Measurements from ENCODE around the gene EGR1. TPM values are rescaled to one million over a fixed set of nuclear protein-coding genes. Genes with fewer than 3 reads are reported as not detected.

The EGR1 gene
- polyA plus RNA-seq, 1 of the 3 experiments (the other 2 are of a cell fraction), result 48.0 TPM

GRCh38 chr5:138425079-138425478 lies 40.2 kb upstream of the EGR1 start:
- Histone ChIP-seq H4K20me1 (ENCODE audit: insufficient read depth) (no peaks in the 10 kb centered on the region), H3F3A (replicated peaks; ENCODE audit: insufficient read depth) (peaks cover 5% of the 10 kb centered on the region), H3K4me2 (no peak overlapping the region), H3K9ac (no peak overlapping the region), H3K27ac (ENCODE audit: low read depth in 2 of 2, low read length in 1 of 2) (no peak overlapping the region), H3K9me2 (no peaks in the 10 kb centered on the region), H3K79me2 (ENCODE audit: insufficient read depth) (no peaks in the 10 kb centered on the region), H2AFZ (ENCODE audit: low read depth) (no peak overlapping the region), H3K9me3 (no peaks in the 10 kb centered on the region), H3K36me3 (replicated peaks in 1 of 2; ENCODE audit: control insufficient read depth in 1 of 2, insufficient read depth in 2 of 2, low read length in 1 of 2) (peaks cover 70 to 72% of the 10 kb centered on the region in 2 experiments), H3K4me3 (ENCODE audit: low read depth in 2 of 2, low read length in 1 of 2) (no peak overlapping the region), H3K27me3 (ENCODE audit: insufficient read depth) (no peaks in the 10 kb centered on the region), H3K4me1 (ENCODE audit: control insufficient read depth in 1 of 2, insufficient read depth in 2 of 2, low read depth in 1 of 2, low read length in 1 of 2) (no peaks in the 10 kb centered on the region)
- no peak for DNase-seq
- ChIA-PET CTCF (interaction anchor here (0.8 to 1.7 kb wide), 4 partner anchors 9 to 73 kb away, joined by 3 to 8 read pairs (median 6); partner anchors contain the start of gene KDM3B), POLR2A (interaction anchor here (0.9 kb wide), 1 partner anchor 40 kb away, joined by 3 read pairs; the partner anchor contains the start of gene EGR1)
- no peak for TF ChIP-seq TEAD4 (IDR thresholded peaks at IDR 0.05; ENCODE audit: borderline replicate concordance, insufficient read depth)
- no peak for TF ChIP-seq GABPA (IDR thresholded peaks at IDR 0.05; ENCODE audit: low read depth)
- no peak for TF ChIP-seq IRF3 (IDR thresholded peaks at IDR 0.05; ENCODE audit: low read depth, low read length)
- no peak for TF ChIP-seq YY1 (IDR thresholded peaks at IDR 0.05; ENCODE audit: low read depth)
- TF ChIP-seq MAX (IDR thresholded peaks at IDR 0.05; ENCODE audit: low read depth), result no peak
- TF ChIP-seq FOXM1 (IDR thresholded peaks at IDR 0.05; ENCODE audit: low read depth), result no peak
- WGBS (ENCODE audit: low lambda C conversion rate), result 85% methylated on average over 1 of the region's 1 CpG

- H3F3A ChIP-seq (replicated peaks; ENCODE audit: insufficient read depth), result peaks cover 23% of the 10 kb centered on the region
- no peaks in the 10 kb centered on the region for H3K27me3 ChIP-seq (ENCODE audit: insufficient read depth)
- WGBS (ENCODE audit: low lambda C conversion rate), result 94% methylated on average over 5 of the region's 5 CpGs
- H3K4me2 ChIP-seq, result no peak overlapping the region
- H3K79me2 ChIP-seq (ENCODE audit: insufficient read depth), result no peaks in the 10 kb centered on the region; the same call in 1 of the 2 replicates
- H4K20me1 ChIP-seq (ENCODE audit: insufficient read depth), result no peaks in the 10 kb centered on the region
- DNase-seq, result no peak
- peaks cover 0 to 21% of the 10 kb centered on the region in 2 experiments; a peak in 1 of 4 replicates for H3K4me1 ChIP-seq (ENCODE audit: control insufficient read depth in 1 of 2, insufficient read depth in 2 of 2, low read depth in 1 of 2, low read length in 1 of 2)
- H3K9me3 ChIP-seq, result no peaks in the 10 kb centered on the region
- H3K27ac ChIP-seq (ENCODE audit: low read depth in 2 of 2, low read length in 1 of 2), result no peak overlapping the region
- POLR2A ChIA-PET, result no interaction called here
- H3K4me3 ChIP-seq (ENCODE audit: low read depth in 2 of 2, low read length in 1 of 2), result no peak overlapping the region
- CTCF ChIA-PET, result interaction anchor here (0.6 to 4.4 kb wide), 3 partner anchors 9 to 13 kb away, joined by 3 to 36 read pairs (median 5); no protein-coding TSS in a partner anchor
- TF ChIP-seq EZH2phosphoT487 (IDR thresholded peaks at IDR 0.05; ENCODE audit: borderline replicate concordance, low read depth), result no peak
- TF ChIP-seq RXRA (IDR thresholded peaks at IDR 0.05; ENCODE audit: borderline replicate concordance, low read depth), result no peak
- TF ChIP-seq TCF12 (IDR thresholded peaks at IDR 0.05), result no peak
- no peak for TF ChIP-seq CTCF (IDR thresholded peaks at IDR 0.05)
- TF ChIP-seq USF2 (IDR thresholded peaks at IDR 0.05; ENCODE audit: borderline replicate concordance, low read depth, low read length), result no peak
- TF ChIP-seq TEAD4 (IDR thresholded peaks at IDR 0.05; ENCODE audit: borderline replicate concordance, insufficient read depth), result no peak
- no peak for TF ChIP-seq SIN3A (IDR thresholded peaks at IDR 0.05; ENCODE audit: borderline replicate concordance, low read depth, low read length)
- no peak for TF ChIP-seq RAD21 (IDR thresholded peaks at IDR 0.05; ENCODE audit: low read length)
- TF ChIP-seq NFIC (IDR thresholded peaks at IDR 0.05; ENCODE audit: borderline replicate concordance), result no peak
- TF ChIP-seq POLR2AphosphoS5 (IDR thresholded peaks at IDR 0.05; ENCODE audit: low read depth, low read length), result no peak
- no peak for TF ChIP-seq PBX3 (IDR thresholded peaks at IDR 0.05)
- no peak for TF ChIP-seq ELF1 (IDR thresholded peaks at IDR 0.05)
- TF ChIP-seq CHD2 (IDR thresholded peaks at IDR 0.05; ENCODE audit: low read length, partially characterized antibody), result no peak
- no peak for TF ChIP-seq RFX5 (IDR thresholded peaks at IDR 0.05; ENCODE audit: low read length)
- no peak for TF ChIP-seq USF1 (IDR thresholded peaks at IDR 0.05; ENCODE audit: borderline replicate concordance, low read depth)
- no peak for TF ChIP-seq MXI1 (IDR thresholded peaks at IDR 0.05; ENCODE audit: low read depth, low read length)
- no peak for TF ChIP-seq SMC3 (IDR thresholded peaks at IDR 0.05; ENCODE audit: low read depth, low read length)
- no peak for TF ChIP-seq MEF2A (IDR thresholded peaks at IDR 0.05; ENCODE audit: borderline replicate concordance, low read depth)
- TF ChIP-seq GABPA (IDR thresholded peaks at IDR 0.05; ENCODE audit: low read depth), result no peak
- TF ChIP-seq NRF1 (IDR thresholded peaks at IDR 0.05; ENCODE audit: low read depth, low read length), result no peak
- no peaks in the 10 kb centered on the region for H3K9me2 ChIP-seq
- H2AFZ ChIP-seq (ENCODE audit: low read depth), result no peak overlapping the region
- H3K9ac ChIP-seq, result no peak overlapping the region
- peaks cover 35 to 48% of the 10 kb centered on the region in 2 experiments for H3K36me3 ChIP-seq (replicated peaks in 1 of 2; ENCODE audit: control insufficient read depth in 1 of 2, insufficient read depth in 2 of 2, low read length in 1 of 2)
Measured at GRCh38 chr5:138435943-138436342, 29.3 kb upstream of the EGR1 start.
